Measurements from ENCODE around the gene WNK1. TPM values are rescaled to one million over a fixed set of nuclear protein-coding genes. Genes with fewer than 3 reads are reported as not detected.
"Not testable (repeated sequence)": the region's sequence is repeated elsewhere in the genome, so short reads cannot be mapped to it uniquely, and the experiment has no call there.

WNK1 gene
- polyA plus RNA-seq, 1 donor = 56.4 TPM

DNA sequence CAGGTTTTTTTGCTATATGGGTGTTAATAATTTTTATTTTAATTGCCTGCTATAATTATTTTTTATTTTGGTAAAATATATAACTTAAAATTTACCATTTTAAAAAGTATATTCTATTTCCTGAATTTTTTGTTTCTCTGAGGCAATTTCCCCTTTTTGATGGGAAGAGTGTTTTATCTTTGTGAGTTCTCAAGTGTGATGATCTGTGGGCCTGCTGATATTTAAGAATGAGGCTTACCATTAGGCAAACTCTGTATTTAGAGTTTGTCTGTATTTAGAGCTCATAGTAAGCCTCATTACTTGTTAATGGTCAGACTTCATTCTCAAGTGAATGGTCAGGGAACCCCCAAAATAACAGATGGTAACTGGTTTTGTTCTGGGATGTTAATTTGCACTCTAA lies 48.0 kb downstream of the WNK1 start:
- no peaks in the 10 kb centered on the region for H3K4me1 ChIP-seq (ENCODE audit: control insufficient read depth, insufficient read depth, low read length)
- no peak for DNase-seq

DNA sequence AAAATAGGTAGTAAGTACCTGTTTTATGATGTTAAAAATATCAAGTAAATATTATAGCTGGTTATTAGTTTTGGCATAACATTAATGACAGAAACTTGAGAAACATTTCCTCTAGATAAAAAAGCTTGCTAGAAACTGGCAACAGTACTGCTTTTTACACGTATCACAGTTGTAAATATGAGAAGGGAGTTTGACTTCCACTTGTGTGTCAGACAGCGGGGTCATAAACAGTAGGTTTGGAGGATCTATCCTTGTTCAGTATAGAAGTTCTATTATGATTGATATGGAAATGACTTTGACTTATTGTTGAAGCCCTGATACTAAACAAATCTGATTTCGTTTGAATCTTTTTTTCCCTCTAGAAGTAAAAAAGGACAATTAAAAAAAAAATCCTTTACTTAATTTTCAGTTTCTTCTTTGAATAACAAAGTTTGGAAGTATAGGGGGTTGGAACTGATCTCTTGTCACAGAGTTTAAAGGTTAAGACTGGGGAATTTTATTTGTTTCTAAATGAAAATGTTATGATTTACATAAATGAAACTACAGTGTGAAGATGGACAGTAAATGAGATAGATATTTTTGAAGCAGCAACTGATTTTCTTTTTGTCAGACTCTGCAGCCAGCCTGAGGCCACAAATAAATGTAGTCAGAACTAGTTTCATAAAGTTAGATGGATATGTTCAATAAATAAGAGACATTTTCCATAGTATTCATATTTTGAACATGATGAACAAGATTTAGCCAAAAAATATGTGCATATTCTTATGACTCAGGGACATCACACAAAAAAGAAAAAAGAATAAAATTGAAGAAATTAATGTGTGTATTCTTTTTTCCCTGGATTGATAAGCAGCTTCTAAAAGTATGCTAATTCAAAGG lies 50.1 kb downstream of the WNK1 start:
- Histone ChIP-seq H3K27me3 (ENCODE audit: control insufficient read depth, insufficient read depth, low read length) (no peaks in the 10 kb centered on the region), H3K36me3 (ENCODE audit: control insufficient read depth, insufficient read depth, low read length) (no peaks in the 10 kb centered on the region), H3K27ac (ENCODE audit: low read length) (no peak overlapping the region), H3K4me3 (ENCODE audit: low read length) (no peak overlapping the region), H3K9me3 (ENCODE audit: control insufficient read depth, low read depth, low read length) (no peaks in the 10 kb centered on the region), H3K4me1 (ENCODE audit: control insufficient read depth, insufficient read depth, low read length) (no peaks in the 10 kb centered on the region)
- 27% methylated on average over 1 of the region's 3 CpGs for WGBS (ENCODE audit: insufficient coverage, low lambda C conversion rate)
- no peak for DNase-seq

More for the DNA sequence above, 48.0 kb downstream of the WNK1 start:
- Histone ChIP-seq H3K27me3 (ENCODE audit: control insufficient read depth, insufficient read depth, low read length) (no peaks in the 10 kb centered on the region), H3K27ac (ENCODE audit: low read length) (no peak overlapping the region), H3K36me3 (ENCODE audit: control insufficient read depth, insufficient read depth, low read length) (no peaks in the 10 kb centered on the region), H3K9me3 (ENCODE audit: control insufficient read depth, low read depth, low read length) (no peaks in the 10 kb centered on the region), H3K4me3 (ENCODE audit: low read length) (no peak overlapping the region)

GRCh38 chr12:805022-805632 lies 52.7 kb downstream of the WNK1 start:
- no peak overlapping the region for H3K4me3 ChIP-seq (ENCODE audit: low read length)
- WGBS (ENCODE audit: insufficient coverage, low lambda C conversion rate) = 85% methylated on average over 2 of the region's 3 CpGs
- no peak overlapping the region for H3K27ac ChIP-seq (ENCODE audit: low read length)
- H3K27me3 ChIP-seq (ENCODE audit: control insufficient read depth, insufficient read depth, low read length) = no peaks in the 10 kb centered on the region
- no peaks in the 10 kb centered on the region for H3K36me3 ChIP-seq (ENCODE audit: control insufficient read depth, insufficient read depth, low read length)
- H3K9me3 ChIP-seq (ENCODE audit: control insufficient read depth, low read depth, low read length) = no peaks in the 10 kb centered on the region
- DNase-seq = no peak
- no peaks in the 10 kb centered on the region for H3K4me1 ChIP-seq (ENCODE audit: control insufficient read depth, insufficient read depth, low read length)

- H3K36me3 ChIP-seq (ENCODE audit: control insufficient read depth, insufficient read depth, low read length) = no peaks in the 10 kb centered on the region
- DNase-seq = peak; percentile 28 to 67
- H3K9me3 ChIP-seq (ENCODE audit: control insufficient read depth, low read depth, low read length) = no peaks in the 10 kb centered on the region
- no peak overlapping the region for H3K4me3 ChIP-seq (ENCODE audit: low read length)
- peak overlapping the region; percentile 30 for H3K27ac ChIP-seq (ENCODE audit: low read length)
- H3K4me1 ChIP-seq (ENCODE audit: control insufficient read depth, insufficient read depth, low read length) = no peaks in the 10 kb centered on the region
- no peaks in the 10 kb centered on the region for H3K27me3 ChIP-seq (ENCODE audit: control insufficient read depth, insufficient read depth, low read length)
- WGBS (ENCODE audit: insufficient coverage, low lambda C conversion rate) = 35% methylated on average over 2 of the region's 3 CpGs
Observed at GRCh38 chr12:806200-806791, 53.9 kb downstream of the WNK1 start.

- Histone ChIP-seq H3K27ac (ENCODE audit: low read length) (peak overlapping the region; percentile 16), H3K27me3 (ENCODE audit: control insufficient read depth, insufficient read depth, low read length) (no peaks in the 10 kb centered on the region), H3K36me3 (ENCODE audit: control insufficient read depth, insufficient read depth, low read length) (no peaks in the 10 kb centered on the region), H3K9me3 (ENCODE audit: control insufficient read depth, low read depth, low read length) (no peaks in the 10 kb centered on the region), H3K4me1 (ENCODE audit: control insufficient read depth, insufficient read depth, low read length) (no peaks in the 10 kb centered on the region), H3K4me3 (ENCODE audit: low read length) (no peak overlapping the region)
- WGBS (ENCODE audit: insufficient coverage, low lambda C conversion rate) = no CpG with 5 or more reads among the region's 2 CpGs
- no peak for DNase-seq
Observed at GRCh38 chr12:807041-807735, 54.8 kb downstream of the WNK1 start.

DNA sequence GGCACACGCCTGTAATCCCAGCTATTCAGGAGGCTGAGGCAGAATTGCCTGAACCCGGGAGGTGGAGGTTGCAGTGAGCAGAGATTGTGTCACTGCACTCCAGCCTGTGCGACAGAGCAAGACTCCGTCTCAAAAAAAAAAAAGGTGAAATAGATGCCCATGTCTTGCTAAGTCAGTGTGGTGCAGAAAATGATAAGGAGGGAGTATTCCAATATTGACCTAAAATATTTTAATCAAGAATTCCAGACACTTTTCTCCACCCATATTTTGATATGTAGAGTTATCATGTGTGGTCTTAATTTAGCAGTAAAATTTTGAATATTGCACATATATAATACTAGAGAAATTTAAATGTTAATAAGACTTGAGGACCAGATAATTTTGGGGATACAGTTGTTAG lies 57.7 kb downstream of the WNK1 start:
- WGBS (ENCODE audit: insufficient coverage, low lambda C conversion rate) = 83% methylated on average over 1 of the region's 4 CpGs
- DNase-seq = no peak
- Histone ChIP-seq H3K27me3 (ENCODE audit: control insufficient read depth, insufficient read depth, low read length) (no peaks in the 10 kb centered on the region), H3K36me3 (ENCODE audit: control insufficient read depth, insufficient read depth, low read length) (peaks cover 6% of the 10 kb centered on the region), H3K27ac (ENCODE audit: low read length) (no peak overlapping the region), H3K9me3 (ENCODE audit: control insufficient read depth, low read depth, low read length) (no peaks in the 10 kb centered on the region), H3K4me3 (ENCODE audit: low read length) (no peak overlapping the region), H3K4me1 (ENCODE audit: control insufficient read depth, insufficient read depth, low read length) (no peaks in the 10 kb centered on the region)

DNA sequence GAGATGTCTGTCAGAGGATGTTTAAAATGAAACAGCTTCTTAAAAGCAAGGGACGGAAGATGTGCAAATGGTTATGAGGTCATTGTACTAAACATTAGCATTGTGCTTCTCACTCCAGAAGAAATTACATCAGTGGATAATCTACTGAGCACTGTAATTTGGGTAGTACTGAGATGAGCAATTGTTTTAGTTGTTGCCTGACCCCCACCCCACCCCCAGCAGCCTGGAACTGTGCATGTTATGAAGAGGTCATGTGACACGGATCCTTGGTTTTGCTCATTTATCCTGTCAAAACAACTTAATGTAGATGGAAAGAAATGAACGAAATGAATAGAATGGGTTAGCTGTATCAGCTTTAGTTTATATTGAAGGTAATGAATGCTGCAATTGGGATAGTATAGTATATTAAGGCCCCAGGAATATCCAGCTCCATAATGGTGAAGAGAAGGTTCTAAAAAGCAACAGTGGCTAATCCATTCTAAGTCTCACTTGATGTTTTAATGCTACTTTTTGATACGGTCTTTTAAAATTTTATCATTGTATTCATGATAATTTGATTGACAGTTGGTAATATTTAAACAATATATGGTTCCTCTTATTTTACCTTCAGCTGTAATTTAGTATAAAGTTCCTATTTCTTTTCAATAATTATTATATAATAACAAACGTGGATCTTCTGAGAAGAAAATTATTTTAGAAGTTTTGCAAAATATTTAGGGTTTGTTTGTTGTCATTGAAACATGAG lies 58.5 kb downstream of the WNK1 start:
- WGBS (ENCODE audit: insufficient coverage, low lambda C conversion rate) = 85% methylated on average over 2 of the region's 5 CpGs
- Histone ChIP-seq H3K4me1 (ENCODE audit: control insufficient read depth, insufficient read depth, low read length) (no peaks in the 10 kb centered on the region), H3K9me3 (ENCODE audit: control insufficient read depth, low read depth, low read length) (no peaks in the 10 kb centered on the region), H3K27me3 (ENCODE audit: control insufficient read depth, insufficient read depth, low read length) (no peaks in the 10 kb centered on the region), H3K27ac (ENCODE audit: low read length) (no peak overlapping the region), H3K36me3 (ENCODE audit: control insufficient read depth, insufficient read depth, low read length) (peaks cover 6% of the 10 kb centered on the region), H3K4me3 (ENCODE audit: low read length) (no peak overlapping the region)
- no peak for DNase-seq

- DNase-seq = no peak
- WGBS (ENCODE audit: insufficient coverage, low lambda C conversion rate) = no CpG with 5 or more reads among the region's 2 CpGs
- H3K4me1 ChIP-seq (ENCODE audit: control insufficient read depth, insufficient read depth, low read length) = no peaks in the 10 kb centered on the region
Observed at GRCh38 chr12:812950-813349, 60.6 kb downstream of the WNK1 start.

GRCh38 chr12:817456-817855 lies 65.1 kb downstream of the WNK1 start:
- not testable (repeated sequence) for H3K36me3 ChIP-seq (ENCODE audit: control insufficient read depth, insufficient read depth, low read length); H3K4me1 ChIP-seq (ENCODE audit: control insufficient read depth, insufficient read depth, low read length); H3K27ac ChIP-seq (ENCODE audit: low read length); DNase-seq; H3K4me3 ChIP-seq (ENCODE audit: low read length); H3K27me3 ChIP-seq (ENCODE audit: control insufficient read depth, insufficient read depth, low read length); H3K9me3 ChIP-seq (ENCODE audit: control insufficient read depth, low read depth, low read length)
- 100% methylated on average over 3 of the region's 9 CpGs for WGBS (ENCODE audit: insufficient coverage, low lambda C conversion rate)

More at GRCh38 chr12:812950-813349, 60.6 kb downstream of the WNK1 start:
- no peaks in the 10 kb centered on the region for H3K27me3 ChIP-seq (ENCODE audit: control insufficient read depth, insufficient read depth, low read length)
- no peak overlapping the region for H3K4me3 ChIP-seq (ENCODE audit: low read length)
- H3K27ac ChIP-seq (ENCODE audit: low read length) = no peak overlapping the region
- H3K36me3 ChIP-seq (ENCODE audit: control insufficient read depth, insufficient read depth, low read length) = peaks cover 10% of the 10 kb centered on the region
- H3K9me3 ChIP-seq (ENCODE audit: control insufficient read depth, low read depth, low read length) = no peaks in the 10 kb centered on the region

Measured in large intestine (tissue), 3 donors.